Measurements from ENCODE around the gene SELENOW. TPM values are rescaled to one million over a fixed set of nuclear protein-coding genes. Genes with fewer than 3 reads are reported as not detected.

The SELENOW gene
- total and polyA plus RNA-seq, 4 donors: 28.2 to 102 (median 67.4) TPM

GRCh38 chr19:47797996-47798903, 19.7 kb downstream of the SELENOW start:
- Histone ChIP-seq H3K4me3 (ENCODE audit: low read depth in 1 of 3, low read length in 3 of 3) (no peak overlapping the region), H3K9ac (ENCODE audit: low read depth in 1 of 2, low read length in 2 of 2) (no peak overlapping the region), H3K27ac (ENCODE audit: low read depth in 1 of 2, low read length in 2 of 2) (no peak overlapping the region), H3K9me3 (ENCODE audit: control insufficient read depth in 4 of 4, low read length in 3 of 4) (no peaks in the 10 kb centered on the region), H3K27me3 (ENCODE audit: control insufficient read depth in 4 of 4, insufficient read depth in 4 of 4, low read length in 3 of 4) (no peaks in the 10 kb centered on the region), H3K36me3 (ENCODE audit: control insufficient read depth in 4 of 4, insufficient read depth in 3 of 4, low read depth in 1 of 4, low read length in 3 of 4) (no peaks in the 10 kb centered on the region), H3K4me1 (ENCODE audit: control insufficient read depth in 4 of 4, insufficient read depth in 4 of 4, low read length in 3 of 4) (no peaks in the 10 kb centered on the region)
- no peak for DNase-seq (ENCODE audit: low spot score)
- WGBS: 51% methylated on average over 14 of the region's 14 CpGs
- TF ChIP-seq ATF3 (IDR thresholded peaks at IDR 0.05) (no peak), GABPA (IDR thresholded peaks at IDR 0.05 in 1 of 2, conservative IDR thresholded peaks at IDR 0.05 in 1 of 2) (no peak), JUND (IDR thresholded peaks at IDR 0.05) (no peak), EGR1 (IDR thresholded peaks at IDR 0.05; ENCODE audit: low read depth in 2 of 2) (no peak), CTCF (IDR thresholded peaks at IDR 0.05; ENCODE audit: low read depth, low read length, missing input control) (no peak), HNF4A (conservative IDR thresholded peaks at IDR 0.05) (no peak), HNF4G (IDR thresholded peaks at IDR 0.05) (no peak), FOXA2 (IDR thresholded peaks at IDR 0.05) (no peak)
- TF ChIP-seq, protein P1, sequence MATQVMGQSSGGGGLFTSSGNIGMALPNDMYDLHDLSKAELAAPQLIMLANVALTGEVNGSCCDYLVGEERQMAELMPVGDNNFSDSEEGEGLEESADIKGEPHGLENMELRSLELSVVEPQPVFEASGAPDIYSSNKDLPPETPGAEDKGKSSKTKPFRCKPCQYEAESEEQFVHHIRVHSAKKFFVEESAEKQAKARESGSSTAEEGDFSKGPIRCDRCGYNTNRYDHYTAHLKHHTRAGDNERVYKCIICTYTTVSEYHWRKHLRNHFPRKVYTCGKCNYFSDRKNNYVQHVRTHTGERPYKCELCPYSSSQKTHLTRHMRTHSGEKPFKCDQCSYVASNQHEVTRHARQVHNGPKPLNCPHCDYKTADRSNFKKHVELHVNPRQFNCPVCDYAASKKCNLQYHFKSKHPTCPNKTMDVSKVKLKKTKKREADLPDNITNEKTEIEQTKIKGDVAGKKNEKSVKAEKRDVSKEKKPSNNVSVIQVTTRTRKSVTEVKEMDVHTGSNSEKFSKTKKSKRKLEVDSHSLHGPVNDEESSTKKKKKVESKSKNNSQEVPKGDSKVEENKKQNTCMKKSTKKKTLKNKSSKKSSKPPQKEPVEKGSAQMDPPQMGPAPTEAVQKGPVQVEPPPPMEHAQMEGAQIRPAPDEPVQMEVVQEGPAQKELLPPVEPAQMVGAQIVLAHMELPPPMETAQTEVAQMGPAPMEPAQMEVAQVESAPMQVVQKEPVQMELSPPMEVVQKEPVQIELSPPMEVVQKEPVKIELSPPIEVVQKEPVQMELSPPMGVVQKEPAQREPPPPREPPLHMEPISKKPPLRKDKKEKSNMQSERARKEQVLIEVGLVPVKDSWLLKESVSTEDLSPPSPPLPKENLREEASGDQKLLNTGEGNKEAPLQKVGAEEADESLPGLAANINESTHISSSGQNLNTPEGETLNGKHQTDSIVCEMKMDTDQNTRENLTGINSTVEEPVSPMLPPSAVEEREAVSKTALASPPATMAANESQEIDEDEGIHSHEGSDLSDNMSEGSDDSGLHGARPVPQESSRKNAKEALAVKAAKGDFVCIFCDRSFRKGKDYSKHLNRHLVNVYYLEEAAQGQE (IDR thresholded peaks at IDR 0.05): no peak
- TF ChIP-seq, protein P2, sequence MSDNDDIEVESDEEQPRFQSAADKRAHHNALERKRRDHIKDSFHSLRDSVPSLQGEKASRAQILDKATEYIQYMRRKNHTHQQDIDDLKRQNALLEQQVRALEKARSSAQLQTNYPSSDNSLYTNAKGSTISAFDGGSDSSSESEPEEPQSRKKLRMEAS (IDR thresholded peaks at IDR 0.05): no peak

- H3K36me3 ChIP-seq (ENCODE audit: control insufficient read depth in 4 of 4, insufficient read depth in 3 of 4, low read depth in 1 of 4, low read length in 3 of 4): no peaks in the 10 kb centered on the region
- no peak overlapping the region for H3K4me3 ChIP-seq (ENCODE audit: low read depth in 1 of 3, low read length in 3 of 3)
- H3K9ac ChIP-seq (ENCODE audit: low read depth in 1 of 2, low read length in 2 of 2): no peak overlapping the region
- 85% methylated on average over 4 of the region's 4 CpGs for WGBS
- H3K4me1 ChIP-seq (ENCODE audit: control insufficient read depth in 4 of 4, insufficient read depth in 4 of 4, low read length in 3 of 4): no peaks in the 10 kb centered on the region
- no peak for DNase-seq (ENCODE audit: low spot score)
- H3K27me3 ChIP-seq (ENCODE audit: control insufficient read depth in 4 of 4, insufficient read depth in 4 of 4, low read length in 3 of 4): no peaks in the 10 kb centered on the region
- H3K9me3 ChIP-seq (ENCODE audit: control insufficient read depth in 4 of 4, low read length in 3 of 4): no peaks in the 10 kb centered on the region
- H3K27ac ChIP-seq (ENCODE audit: low read depth in 1 of 2, low read length in 2 of 2): no peak overlapping the region
- TF ChIP-seq GABPA (IDR thresholded peaks at IDR 0.05 in 1 of 2, conservative IDR thresholded peaks at IDR 0.05 in 1 of 2): no peak
- no peak for TF ChIP-seq CTCF (IDR thresholded peaks at IDR 0.05; ENCODE audit: low read depth, low read length, missing input control)
- no peak for TF ChIP-seq NR2F2 (IDR thresholded peaks at IDR 0.05)
- TF ChIP-seq, protein P1 (IDR thresholded peaks at IDR 0.05): no peak
- no peak for TF ChIP-seq JUND (IDR thresholded peaks at IDR 0.05)
- TF ChIP-seq SP1 (IDR thresholded peaks at IDR 0.05): no peak
- TF ChIP-seq, protein P3, sequence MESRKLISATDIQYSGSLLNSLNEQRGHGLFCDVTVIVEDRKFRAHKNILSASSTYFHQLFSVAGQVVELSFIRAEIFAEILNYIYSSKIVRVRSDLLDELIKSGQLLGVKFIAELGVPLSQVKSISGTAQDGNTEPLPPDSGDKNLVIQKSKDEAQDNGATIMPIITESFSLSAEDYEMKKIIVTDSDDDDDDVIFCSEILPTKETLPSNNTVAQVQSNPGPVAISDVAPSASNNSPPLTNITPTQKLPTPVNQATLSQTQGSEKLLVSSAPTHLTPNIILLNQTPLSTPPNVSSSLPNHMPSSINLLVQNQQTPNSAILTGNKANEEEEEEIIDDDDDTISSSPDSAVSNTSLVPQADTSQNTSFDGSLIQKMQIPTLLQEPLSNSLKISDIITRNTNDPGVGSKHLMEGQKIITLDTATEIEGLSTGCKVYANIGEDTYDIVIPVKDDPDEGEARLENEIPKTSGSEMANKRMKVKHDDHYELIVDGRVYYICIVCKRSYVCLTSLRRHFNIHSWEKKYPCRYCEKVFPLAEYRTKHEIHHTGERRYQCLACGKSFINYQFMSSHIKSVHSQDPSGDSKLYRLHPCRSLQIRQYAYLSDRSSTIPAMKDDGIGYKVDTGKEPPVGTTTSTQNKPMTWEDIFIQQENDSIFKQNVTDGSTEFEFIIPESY (IDR thresholded peaks at IDR 0.05): no peak
- no peak for TF ChIP-seq ATF3 (IDR thresholded peaks at IDR 0.05)
- TF ChIP-seq FOXA1 (IDR thresholded peaks at IDR 0.05): no peak
- TF ChIP-seq, protein P2 (IDR thresholded peaks at IDR 0.05): no peak
- no peak for TF ChIP-seq HNF4A (conservative IDR thresholded peaks at IDR 0.05)
These were observed 20.4 kb downstream of the SELENOW start for GRCh38 chr19:47798904-47799266.
